Peyer's patch (tissue), 4 donors: ENCODE measurements around the gene SCG3.
"Not testable (repeated sequence)": the region's sequence is repeated elsewhere in the genome, so short reads cannot be mapped to it uniquely, and the experiment has no call there.

ENCODE experiments used
- POLR2A ChIP-seq, 2 donors: fragments of 450-650 bp; IDR thresholded peaks; one replicate each; pipeline ENCODE4 v1.5.1; 2017; ENCODE audit warnings: antibody characterized with exemption in 2 of 2, mild to moderate bottlenecking in 2 of 2, moderate library complexity in 2 of 2
- TF ChIP-seq, protein P1 (sequence below), 6 experiments: fragments of 450-650 bp in 4 of 6; fragments of 200-600 bp in 2 of 6; sonication (generic) in 1 of 6; IDR thresholded peaks; one replicate each; pipeline ENCODE4 v1.5.1; 2017 to 2019; ENCODE audit warnings: antibody characterized with exemption in 6 of 6, mild to moderate bottlenecking in 3 of 6, moderate library complexity in 1 of 6

DNA sequence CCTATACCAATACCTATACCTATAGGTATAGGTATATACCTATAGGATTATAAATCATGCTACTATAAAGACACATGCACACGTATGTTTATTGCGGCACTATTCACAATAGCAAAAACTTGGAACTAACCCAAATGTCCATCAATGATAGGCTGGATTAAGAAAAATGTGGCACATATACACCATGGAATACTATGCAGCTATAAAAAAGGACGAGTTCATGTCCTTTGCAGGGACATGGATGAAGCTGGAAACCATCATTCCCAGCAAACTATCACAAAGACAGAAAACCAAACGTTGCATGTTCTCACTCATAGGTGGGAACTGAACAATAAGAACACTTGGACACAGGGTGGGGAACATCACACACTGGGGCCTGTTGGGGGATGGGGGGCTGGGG lies 32.7 kb upstream of the SCG3 start:
- TF ChIP-seq POLR2A (IDR thresholded peaks at IDR 0.05), result not testable (repeated sequence)
- TF ChIP-seq, protein P1, sequence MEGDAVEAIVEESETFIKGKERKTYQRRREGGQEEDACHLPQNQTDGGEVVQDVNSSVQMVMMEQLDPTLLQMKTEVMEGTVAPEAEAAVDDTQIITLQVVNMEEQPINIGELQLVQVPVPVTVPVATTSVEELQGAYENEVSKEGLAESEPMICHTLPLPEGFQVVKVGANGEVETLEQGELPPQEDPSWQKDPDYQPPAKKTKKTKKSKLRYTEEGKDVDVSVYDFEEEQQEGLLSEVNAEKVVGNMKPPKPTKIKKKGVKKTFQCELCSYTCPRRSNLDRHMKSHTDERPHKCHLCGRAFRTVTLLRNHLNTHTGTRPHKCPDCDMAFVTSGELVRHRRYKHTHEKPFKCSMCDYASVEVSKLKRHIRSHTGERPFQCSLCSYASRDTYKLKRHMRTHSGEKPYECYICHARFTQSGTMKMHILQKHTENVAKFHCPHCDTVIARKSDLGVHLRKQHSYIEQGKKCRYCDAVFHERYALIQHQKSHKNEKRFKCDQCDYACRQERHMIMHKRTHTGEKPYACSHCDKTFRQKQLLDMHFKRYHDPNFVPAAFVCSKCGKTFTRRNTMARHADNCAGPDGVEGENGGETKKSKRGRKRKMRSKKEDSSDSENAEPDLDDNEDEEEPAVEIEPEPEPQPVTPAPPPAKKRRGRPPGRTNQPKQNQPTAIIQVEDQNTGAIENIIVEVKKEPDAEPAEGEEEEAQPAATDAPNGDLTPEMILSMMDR (IDR thresholded peaks at IDR 0.05), result not testable (repeated sequence)
